HepG2 (cell line): ENCODE results near the gene PHLDB1. TPM values are rescaled to one million over a fixed set of nuclear protein-coding genes. Genes with fewer than 3 reads are reported as not detected.
A peak's percentile ranks its signal among the peaks of the same experiment; 100 is the strongest.

Experiments
- ATAC-seq: fragments of 200-7000 bp; cut with Tn5 transposase; 3 replicates; pipeline ENCODE4 v1.9.1; 2020; ENCODE audit warnings: mild to moderate bottlenecking, moderate library complexity
- BruUV-seq: library from RNA; stranded (reverse); fragments of 400-500 nt; replicated peaks from 2 replicates; lab custom pipeline; 2021; lab: Mats Ljungman, UMichigan
- CTCF ChIA-PET: fragments of 300-600 bp; formaldehyde crosslinking; extraction: SDS; loops from one replicate; lab custom pipeline; 2021; ENCODE audit warnings: low total read pairs, inconsistent platforms, low intra/inter-chr PET ratio; lab: Yijun Ruan, JAX
- POLR2A ChIA-PET: fragments of 350-600 bp; sonication (Branson Sonifier 250); formaldehyde crosslinking; loops from one replicate; lab custom pipeline; 2020; ENCODE audit warnings: antibody characterized with exemption, inconsistent platforms; lab: Yijun Ruan, JAX
- DNase-seq: peaks from one replicate; pipeline ENCODE4 v3.0.0-alpha.2; 2015; ENCODE audit warnings: low spot score
- FAIRE-seq: peaks from 3 replicates; lab custom pipeline; 2011; peaks lifted over from hg19 to GRCh38; lab: Jason Lieb, UNC
- H2AFZ ChIP-seq: one replicate; pipeline ENCODE4 v1.6.1; 2011; ENCODE audit warnings: low read length, inconsistent platforms
- H3K27ac ChIP-seq: fragments of 300-600 bp; 3 replicates; pipeline ENCODE4 v1.8.0; 2011; ENCODE audit warnings: mixed run types, mild to moderate bottlenecking, mixed read lengths, low read length, inconsistent platforms; ENCODE audit not compliant: insufficient read depth; ENCODE audit errors: extremely low read length
- H3K27me3 ChIP-seq, 2 experiments: fragments of 200-600 bp in 1 of 2; 2 replicates in 1 of 2; 3 replicates in 1 of 2; pipeline versions ENCODE4 v1.6.0 to v1.8.0; 2011; ENCODE audit warnings: low read length in 2 of 2, mild to moderate bottlenecking in 2 of 2, moderate library complexity in 2 of 2, inconsistent platforms in 1 of 2; ENCODE audit not compliant: insufficient read depth in 2 of 2, control insufficient read depth in 1 of 2
- H3K36me3 ChIP-seq, 2 experiments: fragments of 200-600 bp in 1 of 2; replicated peaks in 1 of 2; 2 replicates in 1 of 2; 3 replicates in 1 of 2; pipeline versions ENCODE4 v1.5.1 to v1.8.0; 2011; ENCODE audit warnings: low read length in 2 of 2, inconsistent platforms in 1 of 2; ENCODE audit not compliant: insufficient read depth in 2 of 2, control insufficient read depth in 1 of 2
- H3K4me1 ChIP-seq: 2 replicates; pipeline ENCODE4 v1.5.1; 2012; ENCODE audit warnings: low read length, inconsistent platforms; ENCODE audit not compliant: insufficient read depth
- H3K4me2 ChIP-seq: 2 replicates; pipeline ENCODE4 v1.6.0; 2011; ENCODE audit warnings: low read depth, low read length, inconsistent platforms
- H3K4me3 ChIP-seq, 3 experiments: fragments of 200-600 bp in 1 of 3; sonication (generic), shearing (Covaris generic) in 1 of 3; replicated peaks in 1 of 3; 2 replicates each; pipeline ENCODE4 v1.5.1; 2011 to 2016; ENCODE audit warnings: low read length in 3 of 3, inconsistent platforms in 2 of 3, low read depth in 2 of 3, mild to moderate bottlenecking in 2 of 3, control low read depth in 1 of 3, mixed read lengths in 1 of 3; ENCODE audit not compliant: insufficient read depth in 1 of 3
- H3K79me2 ChIP-seq: one replicate; pipeline ENCODE4 v1.6.1; 2011; ENCODE audit warnings: low read length, inconsistent platforms; ENCODE audit not compliant: insufficient read depth
- H3K9ac ChIP-seq: 2 replicates; pipeline ENCODE4 v1.6.0; 2011; ENCODE audit warnings: mild to moderate bottlenecking, low read depth, low read length, inconsistent platforms; ENCODE audit not compliant: insufficient read depth
- H3K9me3 ChIP-seq: 2 replicates; pipeline ENCODE4 v1.5.1; 2012; ENCODE audit warnings: mild to moderate bottlenecking, low read length
- H4K20me1 ChIP-seq: 2 replicates; pipeline ENCODE4 v1.6.0; 2011; ENCODE audit warnings: inconsistent platforms, mild to moderate bottlenecking, low read length, moderate library complexity; ENCODE audit not compliant: insufficient read depth
- GABPA ChIP-seq, 2 experiments: IDR thresholded peaks; 2 replicates each; pipeline ENCODE4 v1.6.1; 2011 to 2016; ENCODE audit warnings: low read depth in 2 of 2, low read length in 1 of 2, missing biosample characterization in 1 of 2, missing genetic modification characterization in 1 of 2
- MIXL1 ChIP-seq: IDR thresholded peaks from 2 replicates; pipeline ENCODE4 v1.6.1; 2016
- RFX1 ChIP-seq: fragments of 450-650 bp; IDR thresholded peaks from 2 replicates; pipeline ENCODE4 v1.6.1; 2017
- SMAD1 ChIP-seq: sonication (generic); formaldehyde crosslinking; IDR thresholded peaks from 2 replicates; pipeline ENCODE4 v1.4.0; 2020; ENCODE audit warnings: missing genetic modification reagents, low read depth, mild to moderate bottlenecking, borderline replicate concordance
- ZBTB37 ChIP-seq: sonication (generic); formaldehyde crosslinking; IDR thresholded peaks from 2 replicates; pipeline ENCODE4 v1.4.0; 2020; ENCODE audit warnings: mild to moderate bottlenecking, missing genetic modification reagents
- ZFP41 ChIP-seq: sonication (generic); formaldehyde crosslinking; IDR thresholded peaks from 2 replicates; pipeline ENCODE4 v1.4.0; 2020; ENCODE audit warnings: mild to moderate bottlenecking, missing genetic modification reagents, borderline replicate concordance
- ZNF550 ChIP-seq: sonication (generic); formaldehyde crosslinking; IDR thresholded peaks from 2 replicates; pipeline ENCODE4 v1.4.0; 2020; ENCODE audit warnings: mild to moderate bottlenecking, missing genetic modification reagents, borderline replicate concordance
- WGBS: methylation state at CpG from one replicate; pipeline ENCODE4 v1.1.6; 2017; ENCODE audit warnings: low lambda C conversion rate; 5-methylcytosine and 5-hydroxymethylcytosine counted together
- in situ Hi-C: cut with HindIII; loops from 2 replicates; pipeline ENCODE4 v1.10.0; 2017; ENCODE audit warnings: low pct_unique_long_range_greater_than_20kb; ENCODE audit not compliant: extremely low pct_ligation_motif_present
- intact Hi-C: fragments of 100-400 bp; cut with micrococcal nuclease; formaldehyde crosslinking; loops from one replicate; pipeline ENCODE4 v1.10.0; 2022; ENCODE audit not compliant: unreplicated experiment
- polyA plus RNA-seq, 8 experiments: library from polyadenylated mRNA; depleted of rRNA in 3 of 8; stranded (reverse) in 7 of 8; unstranded in 1 of 8; fragments of >200 nt; fragmentation: Illumina TruSeq in 4 of 8; extraction: Trizol in 4 of 8; gene quantifications; 2 replicates each; pipeline versions ENCODE4 v1.2.1 to v1.2.3, GENCODE V29; 2011 to 2016; ENCODE audit warnings: low read depth in 4 of 8, missing spikeins in 1 of 8, mixed read lengths in 1 of 8; ENCODE audit not compliant: insufficient read depth in 1 of 8
- total RNA-seq, 5 experiments: library from RNA; depleted of rRNA; stranded (reverse); fragments of >200 nt; fragmentation: Illumina TruSeq; extraction: Trizol; gene quantifications; 2 replicates each; pipeline ENCODE4 v1.2.3, GENCODE V29; 2016; ENCODE audit warnings: low read depth in 1 of 5

Gene PHLDB1
- total and polyA plus RNA-seq, 2 of the 13 experiments (the other 11 are each of a cell fraction or from before 2014, with no cell fraction given) = 13.8 to 14.2 TPM

GRCh38 chr11:118615976-118616371 is 8.6 kb downstream of the PHLDB1 start:
- Histone ChIP-seq H3K27me3 (no peaks in the 10 kb centered on the region), H3K4me2 (no peak overlapping the region), H4K20me1 (no peaks in the 10 kb centered on the region), H3K79me2 (no peaks in the 10 kb centered on the region), H3K4me3 (no peak overlapping the region), H2AFZ (no peak overlapping the region), H3K9me3 (no peaks in the 10 kb centered on the region), H3K27ac (no peak overlapping the region), H3K4me1 (peaks cover 54% of the 10 kb centered on the region), H3K36me3 (peaks cover 0 to 1% of the 10 kb centered on the region in 2 experiments; a peak in 1 of 5 replicates), H3K9ac (no peak overlapping the region)
- CTCF ChIA-PET = no interaction called here
- ATAC-seq = no peak
- BruUV-seq = no TSS peak
- in situ Hi-C loops = no loop called here
- no peak for FAIRE-seq
- TF ChIP-seq ZNF550 (CRISPR knock-in tag) (no peak), ZFP41 (CRISPR knock-in tag) (no peak), RFX1 (peak; percentile 48), MIXL1 (no peak), SMAD1 (no peak)
- POLR2A ChIA-PET = no interaction called here
- intact Hi-C loops = no loop called here
- WGBS = 100% methylated on average over 4 of the region's 5 CpGs
- no peak for DNase-seq

DNA sequence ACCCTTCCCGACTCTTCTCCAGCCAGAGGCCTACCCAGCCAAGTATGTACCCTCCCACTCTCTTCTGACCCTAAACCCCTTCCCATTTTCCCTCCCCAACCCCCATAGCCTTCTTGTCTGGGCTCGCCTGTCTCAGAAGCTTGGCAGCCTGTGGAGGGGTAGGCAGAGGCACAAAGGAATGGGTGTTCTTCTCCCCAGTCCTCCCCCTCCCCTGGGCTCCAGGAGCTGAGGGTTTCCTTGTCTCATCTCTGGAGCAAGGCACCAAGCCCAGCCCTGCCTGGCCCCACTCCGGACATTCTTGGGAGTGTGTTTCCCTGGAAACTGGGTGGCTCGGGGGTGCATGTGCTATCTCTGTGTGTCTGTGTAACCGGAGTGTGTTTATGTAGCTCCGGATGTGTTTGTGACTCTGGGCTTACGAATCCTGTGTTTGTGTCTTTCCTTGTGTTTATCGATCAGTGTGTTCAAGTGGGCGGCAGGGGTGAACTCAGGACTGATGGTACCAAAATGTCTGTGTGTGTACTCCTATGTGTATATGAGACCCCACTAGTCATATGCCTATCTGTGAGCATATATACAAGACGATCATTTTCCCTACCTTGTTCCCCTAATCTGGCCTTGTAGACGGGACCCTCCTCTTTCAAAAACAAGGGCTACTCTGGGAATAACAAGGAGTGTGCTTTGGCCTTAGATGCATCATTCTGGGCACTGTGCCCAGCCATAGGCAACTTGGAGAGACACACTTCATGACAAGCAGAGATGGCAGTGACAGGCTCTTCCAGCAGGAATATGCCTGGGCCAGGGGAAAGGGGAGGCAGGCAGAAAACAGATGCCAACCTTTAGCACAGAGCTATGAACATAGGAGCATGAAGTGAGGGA is 10.9 kb downstream of the PHLDB1 start:
- DNase-seq = no peak
- Histone ChIP-seq H3K27ac (no peak overlapping the region), H3K4me2 (no peak overlapping the region), H3K4me3 (no peak overlapping the region), H3K79me2 (peaks cover 9% of the 10 kb centered on the region), H3K27me3 (no peaks in the 10 kb centered on the region; a peak in 1 of 5 replicates), H3K36me3 (peaks cover 0 to 1% of the 10 kb centered on the region in 2 experiments; a peak in 1 of 5 replicates), H2AFZ (no peak overlapping the region), H4K20me1 (no peaks in the 10 kb centered on the region), H3K9ac (no peak overlapping the region), H3K4me1 (peaks cover 73% of the 10 kb centered on the region), H3K9me3 (no peaks in the 10 kb centered on the region)
- no peak for TF ChIP-seq GABPA (IDR thresholded peaks at IDR 0.05; ENCODE audit: low read depth, low read length)
- TF ChIP-seq GABPA (CRISPR knock-in tag; IDR thresholded peaks at IDR 0.05; ENCODE audit: low read depth) = 0 out of 2 replicates have a peak, but pooled peaks have one; percentile 16
- no peak for TF ChIP-seq ZBTB37
- no peak for FAIRE-seq
- no peak for ATAC-seq
- no TSS peak for BruUV-seq
- intact Hi-C loops (no loop called here), in situ Hi-C loops (no loop called here)
- POLR2A ChIA-PET = interaction anchor here (0.7 to 1.1 kb wide), 4 partner anchors 9 to 46 kb away, joined by 3 to 6 read pairs (median 4); partner anchors contain the start of genes ARCN1 and PHLDB1
- CTCF ChIA-PET = no interaction called here
- WGBS = 90% methylated on average over 9 of the region's 11 CpGs
